Measurements from ENCODE around the gene SYNRG. TPM values are rescaled to one million over a fixed set of nuclear protein-coding genes. Genes with fewer than 3 reads are reported as not detected.
A peak's percentile ranks its signal among the peaks of the same experiment; 100 is the strongest.

Gene SYNRG
- total and polyA plus RNA-seq, 2 of the 13 experiments (the other 11 are each of a cell fraction or from before 2014, with no cell fraction given) = 7.3 to 8.7 TPM

DNA sequence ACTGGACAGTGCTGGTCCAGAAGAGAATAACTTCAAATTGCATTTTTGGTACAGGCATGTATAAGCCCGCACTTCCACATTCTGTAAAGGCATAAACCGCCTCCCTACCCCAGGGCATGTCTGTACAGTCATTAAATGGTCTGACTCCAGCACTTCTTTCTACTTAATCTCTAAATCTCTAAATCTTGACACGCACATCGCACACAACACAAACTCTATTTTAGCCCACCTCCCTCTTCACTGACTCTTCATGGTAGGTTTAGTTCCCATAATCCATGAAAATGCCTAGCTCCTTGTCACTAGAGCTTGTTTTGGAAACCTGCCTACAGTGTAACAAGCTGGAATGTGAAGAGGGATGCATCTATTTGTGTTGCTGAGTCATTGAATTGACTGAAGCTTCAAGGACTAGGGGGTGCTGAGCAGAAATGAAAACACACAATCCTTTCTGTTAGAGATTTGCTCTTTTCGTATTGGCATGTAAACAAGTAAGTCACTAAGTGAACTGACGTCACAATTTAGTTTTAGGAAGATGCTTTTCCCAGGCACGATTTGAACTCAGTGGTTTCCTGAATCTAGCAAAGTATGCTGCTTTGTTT lies 121.1 kb downstream of the SYNRG start (continued):
- TF ChIP-seq MIER3 (CRISPR knock-in tag; IDR thresholded peaks at IDR 0.05; ENCODE audit: borderline replicate concordance) (peak; percentile 21; the same call in 1 of the 2 replicates), NFE2 (CRISPR knock-in tag; IDR thresholded peaks at IDR 0.05) (peak; percentile 91), FOSL1 (CRISPR knock-in tag; IDR thresholded peaks at IDR 0.05; ENCODE audit: borderline replicate concordance) (peak; percentile 92), FOXA3 (CRISPR knock-in tag; IDR thresholded peaks at IDR 0.05) (peak; percentile 97), ARNT (IDR thresholded peaks at IDR 0.05) (no peak), RARG (CRISPR knock-in tag; IDR thresholded peaks at IDR 0.05; ENCODE audit: low read depth) (no peak), CBX2 (IDR thresholded peaks at IDR 0.05; ENCODE audit: low read depth, low read length) (no peak), CBX2 (CRISPR knock-in tag; IDR thresholded peaks at IDR 0.05; ENCODE audit: low read depth) (no peak), ZNF468 (CRISPR knock-in tag; IDR thresholded peaks at IDR 0.05) (no peak), ZZZ3 (CRISPR knock-in tag; IDR thresholded peaks at IDR 0.05; ENCODE audit: borderline replicate concordance) (no peak), ZSCAN9 (CRISPR knock-in tag; IDR thresholded peaks at IDR 0.05; ENCODE audit: borderline replicate concordance) (peak; percentile 42; the same call in 1 of the 2 replicates), JUNB (CRISPR knock-in tag; IDR thresholded peaks at IDR 0.05; ENCODE audit: borderline replicate concordance) (peak; percentile 89)
- TF ChIP-seq, protein P1, sequence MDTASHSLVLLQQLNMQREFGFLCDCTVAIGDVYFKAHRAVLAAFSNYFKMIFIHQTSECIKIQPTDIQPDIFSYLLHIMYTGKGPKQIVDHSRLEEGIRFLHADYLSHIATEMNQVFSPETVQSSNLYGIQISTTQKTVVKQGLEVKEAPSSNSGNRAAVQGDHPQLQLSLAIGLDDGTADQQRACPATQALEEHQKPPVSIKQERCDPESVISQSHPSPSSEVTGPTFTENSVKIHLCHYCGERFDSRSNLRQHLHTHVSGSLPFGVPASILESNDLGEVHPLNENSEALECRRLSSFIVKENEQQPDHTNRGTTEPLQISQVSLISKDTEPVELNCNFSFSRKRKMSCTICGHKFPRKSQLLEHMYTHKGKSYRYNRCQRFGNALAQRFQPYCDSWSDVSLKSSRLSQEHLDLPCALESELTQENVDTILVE (CRISPR knock-in tag; IDR thresholded peaks at IDR 0.05) = no peak; the same call in 1 of the 2 replicates
- TF ChIP-seq, protein P2, sequence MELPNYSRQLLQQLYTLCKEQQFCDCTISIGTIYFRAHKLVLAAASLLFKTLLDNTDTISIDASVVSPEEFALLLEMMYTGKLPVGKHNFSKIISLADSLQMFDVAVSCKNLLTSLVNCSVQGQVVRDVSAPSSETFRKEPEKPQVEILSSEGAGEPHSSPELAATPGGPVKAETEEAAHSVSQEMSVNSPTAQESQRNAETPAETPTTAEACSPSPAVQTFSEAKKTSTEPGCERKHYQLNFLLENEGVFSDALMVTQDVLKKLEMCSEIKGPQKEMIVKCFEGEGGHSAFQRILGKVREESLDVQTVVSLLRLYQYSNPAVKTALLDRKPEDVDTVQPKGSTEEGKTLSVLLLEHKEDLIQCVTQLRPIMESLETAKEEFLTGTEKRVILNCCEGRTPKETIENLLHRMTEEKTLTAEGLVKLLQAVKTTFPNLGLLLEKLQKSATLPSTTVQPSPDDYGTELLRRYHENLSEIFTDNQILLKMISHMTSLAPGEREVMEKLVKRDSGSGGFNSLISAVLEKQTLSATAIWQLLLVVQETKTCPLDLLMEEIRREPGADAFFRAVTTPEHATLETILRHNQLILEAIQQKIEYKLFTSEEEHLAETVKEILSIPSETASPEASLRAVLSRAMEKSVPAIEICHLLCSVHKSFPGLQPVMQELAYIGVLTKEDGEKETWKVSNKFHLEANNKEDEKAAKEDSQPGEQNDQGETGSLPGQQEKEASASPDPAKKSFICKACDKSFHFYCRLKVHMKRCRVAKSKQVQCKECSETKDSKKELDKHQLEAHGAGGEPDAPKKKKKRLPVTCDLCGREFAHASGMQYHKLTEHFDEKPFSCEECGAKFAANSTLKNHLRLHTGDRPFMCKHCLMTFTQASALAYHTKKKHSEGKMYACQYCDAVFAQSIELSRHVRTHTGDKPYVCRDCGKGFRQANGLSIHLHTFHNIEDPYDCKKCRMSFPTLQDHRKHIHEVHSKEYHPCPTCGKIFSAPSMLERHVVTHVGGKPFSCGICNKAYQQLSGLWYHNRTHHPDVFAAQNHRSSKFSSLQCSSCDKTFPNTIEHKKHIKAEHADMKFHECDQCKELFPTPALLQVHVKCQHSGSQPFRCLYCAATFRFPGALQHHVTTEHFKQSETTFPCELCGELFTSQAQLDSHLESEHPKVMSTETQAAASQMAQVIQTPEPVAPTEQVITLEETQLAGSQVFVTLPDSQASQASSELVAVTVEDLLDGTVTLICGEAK (IDR thresholded peaks at IDR 0.05) = no peak
- TF ChIP-seq, protein P2 (CRISPR knock-in tag; IDR thresholded peaks at IDR 0.05) = no peak
- TF ChIP-seq, protein P3, sequence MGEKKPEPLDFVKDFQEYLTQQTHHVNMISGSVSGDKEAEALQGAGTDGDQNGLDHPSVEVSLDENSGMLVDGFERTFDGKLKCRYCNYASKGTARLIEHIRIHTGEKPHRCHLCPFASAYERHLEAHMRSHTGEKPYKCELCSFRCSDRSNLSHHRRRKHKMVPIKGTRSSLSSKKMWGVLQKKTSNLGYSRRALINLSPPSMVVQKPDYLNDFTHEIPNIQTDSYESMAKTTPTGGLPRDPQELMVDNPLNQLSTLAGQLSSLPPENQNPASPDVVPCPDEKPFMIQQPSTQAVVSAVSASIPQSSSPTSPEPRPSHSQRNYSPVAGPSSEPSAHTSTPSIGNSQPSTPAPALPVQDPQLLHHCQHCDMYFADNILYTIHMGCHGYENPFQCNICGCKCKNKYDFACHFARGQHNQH (CRISPR knock-in tag; IDR thresholded peaks at IDR 0.05) = peak; percentile 57; the same call in 1 of the 2 replicates
- TF ChIP-seq, protein P4, sequence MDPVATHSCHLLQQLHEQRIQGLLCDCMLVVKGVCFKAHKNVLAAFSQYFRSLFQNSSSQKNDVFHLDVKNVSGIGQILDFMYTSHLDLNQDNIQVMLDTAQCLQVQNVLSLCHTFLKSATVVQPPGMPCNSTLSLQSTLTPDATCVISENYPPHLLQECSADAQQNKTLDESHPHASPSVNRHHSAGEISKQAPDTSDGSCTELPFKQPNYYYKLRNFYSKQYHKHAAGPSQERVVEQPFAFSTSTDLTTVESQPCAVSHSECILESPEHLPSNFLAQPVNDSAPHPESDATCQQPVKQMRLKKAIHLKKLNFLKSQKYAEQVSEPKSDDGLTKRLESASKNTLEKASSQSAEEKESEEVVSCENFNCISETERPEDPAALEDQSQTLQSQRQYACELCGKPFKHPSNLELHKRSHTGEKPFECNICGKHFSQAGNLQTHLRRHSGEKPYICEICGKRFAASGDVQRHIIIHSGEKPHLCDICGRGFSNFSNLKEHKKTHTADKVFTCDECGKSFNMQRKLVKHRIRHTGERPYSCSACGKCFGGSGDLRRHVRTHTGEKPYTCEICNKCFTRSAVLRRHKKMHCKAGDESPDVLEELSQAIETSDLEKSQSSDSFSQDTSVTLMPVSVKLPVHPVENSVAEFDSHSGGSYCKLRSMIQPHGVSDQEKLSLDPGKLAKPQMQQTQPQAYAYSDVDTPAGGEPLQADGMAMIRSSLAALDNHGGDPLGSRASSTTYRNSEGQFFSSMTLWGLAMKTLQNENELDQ (CRISPR knock-in tag; IDR thresholded peaks at IDR 0.05; ENCODE audit: borderline replicate concordance) = no peak

Measured in HepG2 (cell line).